PC-3 (cell line): ENCODE measurements around the gene VDR. TPM values are rescaled to one million over a fixed set of nuclear protein-coding genes. Genes with fewer than 3 reads are reported as not detected.

Experiments used
- ATAC-seq: fragments of 200-7000 bp; cut with Tn5 transposase; 2 replicates; pipeline ENCODE4 v1.9.1; 2020; ENCODE audit warnings: mild to moderate bottlenecking, moderate library complexity
- BruUV-seq: library from RNA; stranded (reverse); fragments of 400-500 nt; replicated peaks from 2 replicates; lab custom pipeline; 2021; lab: Mats Ljungman, UMichigan
- CTCF ChIA-PET: fragments of 300-600 bp; sonication (Branson Sonifier 250); formaldehyde crosslinking; loops from one replicate; lab custom pipeline; 2022; ENCODE audit warnings: antibody characterized with exemption; lab: Charles Lee
- POLR2A ChIA-PET: fragments of 300-600 bp; sonication (Branson Sonifier 250); formaldehyde crosslinking; loops from one replicate; lab custom pipeline; 2022; ENCODE audit warnings: antibody characterized with exemption; ENCODE audit not compliant: unreplicated experiment; lab: Charles Lee
- DNase-seq: peaks from one replicate; pipeline ENCODE4 v3.0.0-alpha.2; 2015
- H2AFZ ChIP-seq: fragments of 300-600 bp; sonication (generic); 2 replicates; pipeline ENCODE4 v1.6.0; 2016; ENCODE audit warnings: antibody characterized with exemption, low read length
- H3F3A ChIP-seq: fragments of 300-600 bp; sonication (generic); one replicate; pipeline ENCODE4 v1.6.0; 2017; ENCODE audit warnings: antibody characterized with exemption, low read length, control low read depth, mild to moderate bottlenecking; ENCODE audit not compliant: unreplicated experiment
- H3K27ac ChIP-seq: fragments of 300-600 bp; sonication (generic); 2 replicates; pipeline ENCODE4 v1.5.1; 2016; ENCODE audit warnings: mild to moderate bottlenecking, low read length
- H3K27me3 ChIP-seq: fragments of 300-600 bp; sonication (generic); 2 replicates; pipeline ENCODE4 v1.6.1; 2016; ENCODE audit warnings: low read length, mixed read lengths
- H3K36me3 ChIP-seq: fragments of 300-600 bp; sonication (generic); 2 replicates; pipeline ENCODE4 v1.6.1; 2016; ENCODE audit warnings: low read depth, mixed run types, low read length, mixed read lengths
- H3K4me1 ChIP-seq: fragments of 300-600 bp; sonication (generic); 2 replicates; pipeline ENCODE4 v1.5.1; 2016; ENCODE audit warnings: low read length; ENCODE audit not compliant: insufficient read depth
- H3K4me2 ChIP-seq: fragments of 300-600 bp; sonication (generic); 2 replicates; pipeline ENCODE4 v1.6.0; 2016; ENCODE audit warnings: low read length
- H3K4me3 ChIP-seq: fragments of 300-600 bp; sonication (generic); 2 replicates; pipeline ENCODE4 v1.5.1; 2016; ENCODE audit warnings: mild to moderate bottlenecking, low read length, mixed read lengths
- H3K79me2 ChIP-seq: fragments of 300-600 bp; sonication (generic); 2 replicates; pipeline ENCODE4 v1.6.1; 2017; ENCODE audit warnings: low read length, mixed read lengths
- H3K9ac ChIP-seq: fragments of 300-600 bp; sonication (generic); 2 replicates; pipeline ENCODE4 v1.6.0; 2016; ENCODE audit warnings: mild to moderate bottlenecking, low read length
- H3K9me2 ChIP-seq: fragments of 300-600 bp; sonication (generic); replicated peaks from 2 replicates; pipeline ENCODE4 v1.6.1; 2016; ENCODE audit warnings: mixed run types, low read length, mixed read lengths
- H3K9me3 ChIP-seq: fragments of 300-600 bp; sonication (generic); 2 replicates; pipeline ENCODE4 v1.6.1; 2016; ENCODE audit warnings: low read length, mixed read lengths
- H4K20me1 ChIP-seq: fragments of 300-600 bp; sonication (generic); 2 replicates; pipeline ENCODE4 v1.6.1; 2016; ENCODE audit warnings: low read length, mixed read lengths
- CTCF ChIP-seq: fragments of 300-600 bp; sonication (generic); conservative IDR thresholded peaks from 2 replicates; pipeline ENCODE4 v1.5.1; 2017; ENCODE audit warnings: antibody characterized with exemption, low read depth, mild to moderate bottlenecking, low read length
- EZH2 ChIP-seq: fragments of 300-600 bp; sonication (generic); IDR thresholded peaks from one replicate; pipeline ENCODE4 v1.6.1; 2017; ENCODE audit warnings: antibody characterized with exemption, mild to moderate bottlenecking, low read length; ENCODE audit not compliant: unreplicated experiment
- EZH2phosphoT487 ChIP-seq: fragments of 300-600 bp; sonication (generic); IDR thresholded peaks from 2 replicates; pipeline ENCODE4 v1.6.1; 2018; ENCODE audit warnings: mild to moderate bottlenecking, antibody characterized with exemption, low read length, borderline replicate concordance
- intact Hi-C: fragments of 100-400 bp; cut with micrococcal nuclease; formaldehyde crosslinking; loops from 2 replicates; pipeline ENCODE4 v1.9.0; 2023
- total RNA-seq: library from RNA; depleted of rRNA; stranded (reverse); fragments of >200 nt; gene quantifications from 2 replicates; pipeline ENCODE4 v1.2.3, GENCODE V29; 2014

The VDR gene
- total RNA-seq, 1 experiment from 2014 or later: 19.9 TPM

GRCh38 chr12:47805417-47805816, 99.4 kb downstream of the VDR start:
- peaks cover 98% of the 10 kb centered on the region for H3K79me2 ChIP-seq
- H3K4me3 ChIP-seq: no peak overlapping the region
- ChIA-PET CTCF (no interaction called here), POLR2A (no interaction called here)
- no peak overlapping the region for H3K4me2 ChIP-seq
- no peak overlapping the region for H2AFZ ChIP-seq
- H4K20me1 ChIP-seq: peaks cover 17% of the 10 kb centered on the region; the same call in 1 of the 2 replicates
- no peak overlapping the region for H3K9ac ChIP-seq
- H3K27me3 ChIP-seq: no peaks in the 10 kb centered on the region
- H3K9me2 ChIP-seq: no peaks in the 10 kb centered on the region
- TF ChIP-seq EZH2phosphoT487: no peak
- no peak for TF ChIP-seq CTCF
- no peak for TF ChIP-seq EZH2
- BruUV-seq: no TSS peak
- intact Hi-C loops: no loop called here
- H3K27ac ChIP-seq: no peak overlapping the region
- no peak for DNase-seq
- ATAC-seq: no peak
- no peaks in the 10 kb centered on the region for H3F3A ChIP-seq
- H3K36me3 ChIP-seq: peaks cover 9% of the 10 kb centered on the region; the same call in 1 of the 2 replicates
- no peaks in the 10 kb centered on the region for H3K9me3 ChIP-seq
- no peaks in the 10 kb centered on the region for H3K4me1 ChIP-seq

GRCh38 chr12:47804171-47804570, 100.6 kb downstream of the VDR start:
- Histone ChIP-seq H3K27ac (no peak overlapping the region), H3K9me3 (no peaks in the 10 kb centered on the region), H2AFZ (no peak overlapping the region), H3K27me3 (no peaks in the 10 kb centered on the region), H3K9me2 (no peaks in the 10 kb centered on the region), H3K4me3 (no peak overlapping the region), H3K4me1 (no peaks in the 10 kb centered on the region), H3K9ac (no peak overlapping the region), H3K36me3 (peaks cover 9% of the 10 kb centered on the region; the same call in 1 of the 2 replicates), H3K4me2 (no peak overlapping the region), H4K20me1 (peaks cover 17% of the 10 kb centered on the region; the same call in 1 of the 2 replicates), H3K79me2 (peaks cover 95% of the 10 kb centered on the region), H3F3A (no peaks in the 10 kb centered on the region)
- no peak for TF ChIP-seq CTCF
- no peak for TF ChIP-seq EZH2phosphoT487
- ChIA-PET CTCF (no interaction called here), POLR2A (no interaction called here)
- intact Hi-C loops: no loop called here
- ATAC-seq (no peak), DNase-seq (no peak)
- no TSS peak for BruUV-seq

GRCh38 chr12:47803191-47803875, 101.5 kb downstream of the VDR start:
- Histone ChIP-seq H2AFZ (no peak overlapping the region), H3K4me2 (no peak overlapping the region), H3K36me3 (peaks cover 9% of the 10 kb centered on the region; the same call in 1 of the 2 replicates), H3K9me3 (no peaks in the 10 kb centered on the region), H3F3A (no peaks in the 10 kb centered on the region), H3K4me3 (no peak overlapping the region), H3K27ac (no peak overlapping the region), H3K9me2 (no peaks in the 10 kb centered on the region), H3K4me1 (no peaks in the 10 kb centered on the region), H3K79me2 (peaks cover 87% of the 10 kb centered on the region), H4K20me1 (peaks cover 12% of the 10 kb centered on the region; the same call in 1 of the 2 replicates), H3K27me3 (no peaks in the 10 kb centered on the region), H3K9ac (no peak overlapping the region)
- DNase-seq (no peak), ATAC-seq (no peak)
- ChIA-PET POLR2A (no interaction called here), CTCF (no interaction called here)
- TF ChIP-seq EZH2phosphoT487 (no peak), EZH2 (no peak), CTCF (no peak)
- BruUV-seq: no TSS peak
- intact Hi-C loops: no loop called here
